ENCODE results near the gene FAM193A. TPM values are rescaled to one million over a fixed set of nuclear protein-coding genes. Genes with fewer than 3 reads are reported as not detected.
A peak's percentile ranks its signal among the peaks of the same experiment; 100 is the strongest.

Gene FAM193A
- total RNA-seq, 1 donor from 2014 or later = 14.6 TPM

DNA sequence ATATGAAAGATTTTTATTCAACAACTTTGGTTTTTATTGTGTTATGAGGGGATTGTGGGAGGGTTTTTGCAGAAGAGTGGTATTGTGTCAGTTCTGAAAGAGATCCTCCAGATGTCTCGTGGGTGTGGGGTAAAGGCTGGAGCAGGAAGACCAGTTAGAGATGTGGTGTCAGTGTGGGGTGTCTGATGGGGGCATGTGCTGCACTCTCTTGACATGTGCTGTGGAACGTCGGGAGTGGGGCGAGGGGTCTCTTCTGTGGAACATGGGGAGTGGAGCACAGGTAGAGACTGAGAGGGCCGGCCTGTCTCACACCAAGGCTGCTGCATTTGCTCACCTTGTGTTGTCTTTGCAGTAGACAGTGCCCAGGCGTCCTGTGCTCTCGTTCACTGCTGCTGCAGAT, 37.6 kb downstream of the FAM193A start:
- H3K4me3 ChIP-seq (ENCODE audit: low read depth, low read length) = no peak overlapping the region
- TF ChIP-seq, protein P1, sequence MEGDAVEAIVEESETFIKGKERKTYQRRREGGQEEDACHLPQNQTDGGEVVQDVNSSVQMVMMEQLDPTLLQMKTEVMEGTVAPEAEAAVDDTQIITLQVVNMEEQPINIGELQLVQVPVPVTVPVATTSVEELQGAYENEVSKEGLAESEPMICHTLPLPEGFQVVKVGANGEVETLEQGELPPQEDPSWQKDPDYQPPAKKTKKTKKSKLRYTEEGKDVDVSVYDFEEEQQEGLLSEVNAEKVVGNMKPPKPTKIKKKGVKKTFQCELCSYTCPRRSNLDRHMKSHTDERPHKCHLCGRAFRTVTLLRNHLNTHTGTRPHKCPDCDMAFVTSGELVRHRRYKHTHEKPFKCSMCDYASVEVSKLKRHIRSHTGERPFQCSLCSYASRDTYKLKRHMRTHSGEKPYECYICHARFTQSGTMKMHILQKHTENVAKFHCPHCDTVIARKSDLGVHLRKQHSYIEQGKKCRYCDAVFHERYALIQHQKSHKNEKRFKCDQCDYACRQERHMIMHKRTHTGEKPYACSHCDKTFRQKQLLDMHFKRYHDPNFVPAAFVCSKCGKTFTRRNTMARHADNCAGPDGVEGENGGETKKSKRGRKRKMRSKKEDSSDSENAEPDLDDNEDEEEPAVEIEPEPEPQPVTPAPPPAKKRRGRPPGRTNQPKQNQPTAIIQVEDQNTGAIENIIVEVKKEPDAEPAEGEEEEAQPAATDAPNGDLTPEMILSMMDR (conservative IDR thresholded peaks at IDR 0.05; ENCODE audit: low read depth, low read length) = no peak
- no peak for DNase-seq (ENCODE audit: low read depth)

DNA sequence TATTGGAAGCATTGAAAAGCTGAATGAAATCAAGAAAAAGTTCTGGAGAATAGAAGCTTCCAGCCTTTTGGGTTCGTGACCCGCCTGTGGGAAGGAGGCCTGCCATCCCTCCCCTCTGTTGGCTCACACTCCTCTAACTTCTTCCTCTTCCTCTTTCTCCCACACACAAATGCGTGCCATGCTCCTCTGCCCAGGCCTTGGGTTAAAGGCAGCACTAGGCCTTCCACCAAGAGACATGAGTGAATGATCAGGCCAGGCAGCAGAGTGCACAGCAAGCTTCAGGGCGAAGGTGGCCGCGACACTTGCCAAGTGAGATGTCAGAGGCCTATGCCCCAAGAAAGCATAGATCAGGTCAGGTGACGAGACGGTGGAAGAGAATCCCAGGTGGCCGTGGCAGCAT, 38.4 kb downstream of the FAM193A start:
- no peak for DNase-seq (ENCODE audit: low read depth)
- no peak overlapping the region for H3K4me3 ChIP-seq (ENCODE audit: low read depth, low read length)
- TF ChIP-seq, protein P1 (conservative IDR thresholded peaks at IDR 0.05; ENCODE audit: low read depth, low read length) = no peak

DNA sequence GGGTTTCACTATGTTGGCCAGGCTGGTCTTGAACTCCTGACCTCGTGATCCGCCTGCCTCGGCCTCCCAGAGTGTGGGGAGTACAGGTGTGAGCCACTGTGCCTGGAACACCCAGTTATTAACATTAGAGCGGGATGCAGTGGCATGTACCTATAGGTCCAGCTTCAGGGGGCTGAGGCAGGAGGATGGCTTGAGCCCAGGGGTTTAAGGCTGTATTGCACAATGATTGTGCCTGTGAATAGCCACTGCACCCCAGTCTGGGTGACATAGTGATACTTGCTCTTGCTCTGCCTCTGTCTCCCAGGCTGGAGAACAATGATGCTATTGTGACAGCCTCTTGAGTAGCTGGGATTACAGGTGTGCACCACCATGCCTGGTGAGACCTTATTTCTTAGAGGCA, 39.8 kb downstream of the FAM193A start:
- DNase-seq (ENCODE audit: low read depth) = no peak
- TF ChIP-seq, protein P1 (conservative IDR thresholded peaks at IDR 0.05; ENCODE audit: low read depth, low read length) = no peak
- H3K4me3 ChIP-seq (ENCODE audit: low read depth, low read length) = no peak overlapping the region

DNA sequence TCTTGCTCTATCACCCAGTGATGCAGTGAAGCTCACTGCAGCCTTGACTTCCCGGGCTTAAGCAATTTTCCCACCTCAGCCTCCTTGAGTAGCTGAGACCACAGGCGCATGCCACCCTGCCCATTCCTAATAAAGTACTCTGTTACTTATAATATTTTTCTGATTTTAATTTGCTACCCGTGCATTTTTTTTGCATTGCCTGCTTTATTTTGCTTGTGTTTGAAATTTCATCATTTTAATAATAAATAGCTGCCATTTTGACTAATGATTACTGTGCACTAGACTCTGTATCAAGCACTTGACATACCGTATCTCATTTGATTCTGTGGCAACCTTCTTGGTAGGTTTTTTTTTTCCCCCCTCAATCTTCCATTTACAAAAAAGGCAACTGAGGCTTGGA, 41.7 kb downstream of the FAM193A start:
- DNase-seq (ENCODE audit: low read depth) = no peak
- H3K4me3 ChIP-seq (ENCODE audit: low read depth, low read length) = no peak overlapping the region
- TF ChIP-seq, protein P1 (conservative IDR thresholded peaks at IDR 0.05; ENCODE audit: low read depth, low read length) = no peak

DNA sequence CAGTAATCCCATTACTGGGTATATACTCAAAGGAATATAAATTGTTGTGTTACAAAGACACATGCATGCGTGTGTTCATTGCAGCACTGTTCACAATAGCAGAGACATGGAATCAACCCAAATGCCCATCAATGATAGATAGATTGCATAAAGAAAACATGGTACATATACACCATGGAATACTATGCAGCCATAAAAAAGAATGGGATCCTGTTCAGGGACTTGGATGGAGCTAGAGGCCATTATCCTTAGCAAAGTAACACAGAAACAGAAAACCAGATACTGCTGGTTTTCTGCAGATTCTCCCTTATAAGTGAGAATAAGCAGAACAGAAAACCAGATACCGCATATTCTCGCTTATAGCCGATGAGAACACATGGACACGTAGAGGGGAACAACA, 43.5 kb downstream of the FAM193A start:
- H3K4me3 ChIP-seq (ENCODE audit: low read depth, low read length) = no peak overlapping the region
- no peak for DNase-seq (ENCODE audit: low read depth)
- TF ChIP-seq, protein P1 (conservative IDR thresholded peaks at IDR 0.05; ENCODE audit: low read depth, low read length) = no peak

DNA sequence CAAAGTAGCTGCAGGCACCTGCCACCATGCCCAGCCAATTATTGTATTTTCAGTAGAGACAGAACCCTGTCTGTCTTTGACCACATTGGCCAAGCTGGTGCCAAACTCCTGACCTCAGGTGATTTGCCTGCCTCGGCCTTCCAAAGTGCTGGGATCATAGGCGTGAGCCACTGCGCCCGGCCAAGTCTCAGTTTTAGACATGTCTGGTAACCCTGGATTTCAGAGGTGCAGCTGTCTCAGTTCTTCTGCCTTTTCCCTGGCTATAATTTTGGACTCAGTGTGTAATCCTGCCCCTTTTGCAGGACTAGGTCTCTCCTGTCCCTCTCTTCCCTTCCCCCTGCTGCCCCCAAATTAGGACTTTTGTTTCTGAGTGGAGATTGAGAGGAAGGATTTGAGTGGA, 46.6 kb downstream of the FAM193A start:
- no peak overlapping the region for H3K4me3 ChIP-seq (ENCODE audit: low read depth, low read length)
- TF ChIP-seq, protein P1 (conservative IDR thresholded peaks at IDR 0.05; ENCODE audit: low read depth, low read length) = no peak
- no peak for DNase-seq (ENCODE audit: low read depth)

DNA sequence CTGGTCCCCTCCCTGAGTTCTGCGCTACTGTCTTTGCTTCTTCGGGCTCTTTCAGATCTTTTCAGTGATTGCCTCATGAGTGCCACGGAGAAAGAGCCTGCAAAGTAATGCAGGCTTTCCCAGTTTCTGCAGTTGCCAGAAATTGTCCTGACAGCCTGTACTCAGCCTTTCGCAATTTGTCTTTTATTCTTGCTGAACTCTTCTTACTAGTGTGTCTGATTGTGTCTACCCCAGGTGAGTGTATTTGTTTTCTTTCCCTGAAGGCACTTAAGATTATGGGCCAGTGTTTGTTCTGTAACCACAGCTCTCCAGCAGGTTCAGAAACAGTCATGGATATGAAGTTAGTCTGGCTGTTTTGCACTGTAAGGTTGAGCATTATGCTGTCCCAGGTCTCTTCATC, 47.1 kb downstream of the FAM193A start:
- no peak overlapping the region for H3K4me3 ChIP-seq (ENCODE audit: low read depth, low read length)
- peak; percentile 18 for DNase-seq (ENCODE audit: low read depth)
- TF ChIP-seq, protein P1 (conservative IDR thresholded peaks at IDR 0.05; ENCODE audit: low read depth, low read length) = no peak

Data from epithelial cell of proximal tubule (primary cell).